ENCODE results near the gene KIF26B. TPM values are rescaled to one million over a fixed set of nuclear protein-coding genes. Genes with fewer than 3 reads are reported as not detected.

The KIF26B gene
- polyA plus RNA-seq, 1 donor (not counting 4 experiments of a cell fraction or from before 2014, with no cell fraction given) = 0.58 TPM

GRCh38 chr1:245475961-245476516 is 321.3 kb downstream of the KIF26B start:
- Histone ChIP-seq H4K20me1 (ENCODE audit: control insufficient read depth, extremely low read depth, insufficient read depth, low read length) (no peaks in the 10 kb centered on the region), H3K27ac (ENCODE audit: control insufficient read depth, insufficient read depth, low read length) (no peak overlapping the region), H3K36me3 (ENCODE audit: control insufficient read depth in 2 of 2, extremely low read depth in 1 of 2, insufficient read depth in 2 of 2, low read length in 2 of 2) (no peaks in the 10 kb centered on the region), H3K79me2 (ENCODE audit: control insufficient read depth, insufficient read depth, low read length) (no peaks in the 10 kb centered on the region), H3K9me3 (ENCODE audit: control insufficient read depth, low read depth, low read length) (no peaks in the 10 kb centered on the region), H3K4me3 (ENCODE audit: control insufficient read depth in 2 of 3, extremely low read depth in 1 of 3, insufficient read depth in 2 of 3, low read depth in 1 of 3, low read length in 3 of 3) (no peak overlapping the region), H3K4me1 (ENCODE audit: control insufficient read depth, extremely low read depth, insufficient read depth, low read length) (no peaks in the 10 kb centered on the region), H3K27me3 (ENCODE audit: control insufficient read depth, extremely low read depth, insufficient read depth, low read length) (no peaks in the 10 kb centered on the region), H2AFZ (ENCODE audit: control insufficient read depth, low read length) (no peak overlapping the region), H3K9me1 (ENCODE audit: control insufficient read depth, extremely low read depth, insufficient read depth, low read length) (no peaks in the 10 kb centered on the region), H3K9ac (ENCODE audit: control insufficient read depth, extremely low read depth, insufficient read depth, low read length) (no peak overlapping the region), H3K4me2 (ENCODE audit: control insufficient read depth, extremely low read depth, insufficient read depth, low read depth, low read length) (no peak overlapping the region)
- dilution Hi-C loops (cut with MboI; ENCODE audit: extremely low pct_ligation_motif_present, low sequenced_read_pairs) = no loop called here
- TF ChIP-seq EZH2 (IDR thresholded peaks at IDR 0.05; ENCODE audit: low read length) (no peak), CTCF (optimal IDR thresholded peaks at IDR 0.05 in 1 of 3, IDR thresholded peaks at IDR 0.05 in 1 of 3, conservative IDR thresholded peaks at IDR 0.05 in 1 of 3; ENCODE audit: extremely low read depth in 1 of 3, insufficient read depth in 2 of 3, low read length in 3 of 3) (no peak)
- no peak for DNase-seq (ENCODE audit: low read depth, low spot score)
- no peak for FAIRE-seq

GRCh38 chr1:245477941-245478340 is 323.2 kb downstream of the KIF26B start:
- H3K27ac ChIP-seq (ENCODE audit: control insufficient read depth, insufficient read depth, low read length) = no peak overlapping the region
- no peaks in the 10 kb centered on the region for H3K36me3 ChIP-seq (ENCODE audit: control insufficient read depth in 2 of 2, extremely low read depth in 1 of 2, insufficient read depth in 2 of 2, low read length in 2 of 2)
- H3K79me2 ChIP-seq (ENCODE audit: control insufficient read depth, insufficient read depth, low read length) = no peaks in the 10 kb centered on the region
- H3K4me3 ChIP-seq (ENCODE audit: control insufficient read depth in 2 of 3, extremely low read depth in 1 of 3, insufficient read depth in 2 of 3, low read depth in 1 of 3, low read length in 3 of 3) = no peak overlapping the region
- no peak overlapping the region for H3K9ac ChIP-seq (ENCODE audit: control insufficient read depth, extremely low read depth, insufficient read depth, low read length)
- no peak overlapping the region for H3K4me2 ChIP-seq (ENCODE audit: control insufficient read depth, extremely low read depth, insufficient read depth, low read depth, low read length)
- no peak overlapping the region for H2AFZ ChIP-seq (ENCODE audit: control insufficient read depth, low read length)
- no peaks in the 10 kb centered on the region for H3K27me3 ChIP-seq (ENCODE audit: control insufficient read depth, extremely low read depth, insufficient read depth, low read length)
- H3K9me1 ChIP-seq (ENCODE audit: control insufficient read depth, extremely low read depth, insufficient read depth, low read length) = no peaks in the 10 kb centered on the region
- H4K20me1 ChIP-seq (ENCODE audit: control insufficient read depth, extremely low read depth, insufficient read depth, low read length) = no peaks in the 10 kb centered on the region
- no peaks in the 10 kb centered on the region for H3K4me1 ChIP-seq (ENCODE audit: control insufficient read depth, extremely low read depth, insufficient read depth, low read length)
- dilution Hi-C loops (cut with MboI; ENCODE audit: extremely low pct_ligation_motif_present, low sequenced_read_pairs) = no loop called here
- H3K9me3 ChIP-seq (ENCODE audit: control insufficient read depth, low read depth, low read length) = no peaks in the 10 kb centered on the region
- DNase-seq (ENCODE audit: low read depth, low spot score) (no peak), FAIRE-seq (no peak)
- TF ChIP-seq EZH2 (IDR thresholded peaks at IDR 0.05; ENCODE audit: low read length) (no peak), CTCF (optimal IDR thresholded peaks at IDR 0.05 in 1 of 3, IDR thresholded peaks at IDR 0.05 in 1 of 3, conservative IDR thresholded peaks at IDR 0.05 in 1 of 3; ENCODE audit: extremely low read depth in 1 of 3, insufficient read depth in 2 of 3, low read length in 3 of 3) (no peak)
